PC-3 (cell line): Measurements from ENCODE around the gene MTRF1. TPM values are rescaled to one million over a fixed set of nuclear protein-coding genes. Genes with fewer than 3 reads are reported as not detected.

Experiments used
- ATAC-seq: fragments of 200-7000 bp; cut with Tn5 transposase; 2 replicates; pipeline ENCODE4 v1.9.1; 2020; ENCODE audit warnings: mild to moderate bottlenecking, moderate library complexity
- BruUV-seq: library from RNA; stranded (reverse); fragments of 400-500 nt; replicated peaks from 2 replicates; lab custom pipeline; 2021; lab: Mats Ljungman, UMichigan
- CTCF ChIA-PET: fragments of 300-600 bp; sonication (Branson Sonifier 250); formaldehyde crosslinking; loops from one replicate; lab custom pipeline; 2022; ENCODE audit warnings: antibody characterized with exemption; lab: Charles Lee
- POLR2A ChIA-PET: fragments of 300-600 bp; sonication (Branson Sonifier 250); formaldehyde crosslinking; loops from one replicate; lab custom pipeline; 2022; ENCODE audit warnings: antibody characterized with exemption; ENCODE audit not compliant: unreplicated experiment; lab: Charles Lee
- DNase-seq: peaks from one replicate; pipeline ENCODE4 v3.0.0-alpha.2; 2015
- H2AFZ ChIP-seq: fragments of 300-600 bp; sonication (generic); 2 replicates; pipeline ENCODE4 v1.6.0; 2016; ENCODE audit warnings: antibody characterized with exemption, low read length
- H3F3A ChIP-seq: fragments of 300-600 bp; sonication (generic); one replicate; pipeline ENCODE4 v1.6.0; 2017; ENCODE audit warnings: antibody characterized with exemption, low read length, control low read depth, mild to moderate bottlenecking; ENCODE audit not compliant: unreplicated experiment
- H3K27ac ChIP-seq: fragments of 300-600 bp; sonication (generic); 2 replicates; pipeline ENCODE4 v1.5.1; 2016; ENCODE audit warnings: mild to moderate bottlenecking, low read length
- H3K27me3 ChIP-seq: fragments of 300-600 bp; sonication (generic); 2 replicates; pipeline ENCODE4 v1.6.1; 2016; ENCODE audit warnings: low read length, mixed read lengths
- H3K36me3 ChIP-seq: fragments of 300-600 bp; sonication (generic); 2 replicates; pipeline ENCODE4 v1.6.1; 2016; ENCODE audit warnings: low read depth, mixed run types, low read length, mixed read lengths
- H3K4me1 ChIP-seq: fragments of 300-600 bp; sonication (generic); 2 replicates; pipeline ENCODE4 v1.5.1; 2016; ENCODE audit warnings: low read length; ENCODE audit not compliant: insufficient read depth
- H3K4me2 ChIP-seq: fragments of 300-600 bp; sonication (generic); 2 replicates; pipeline ENCODE4 v1.6.0; 2016; ENCODE audit warnings: low read length
- H3K4me3 ChIP-seq: fragments of 300-600 bp; sonication (generic); 2 replicates; pipeline ENCODE4 v1.5.1; 2016; ENCODE audit warnings: mild to moderate bottlenecking, low read length, mixed read lengths
- H3K79me2 ChIP-seq: fragments of 300-600 bp; sonication (generic); 2 replicates; pipeline ENCODE4 v1.6.1; 2017; ENCODE audit warnings: low read length, mixed read lengths
- H3K9ac ChIP-seq: fragments of 300-600 bp; sonication (generic); 2 replicates; pipeline ENCODE4 v1.6.0; 2016; ENCODE audit warnings: mild to moderate bottlenecking, low read length
- H3K9me2 ChIP-seq: fragments of 300-600 bp; sonication (generic); replicated peaks from 2 replicates; pipeline ENCODE4 v1.6.1; 2016; ENCODE audit warnings: mixed run types, low read length, mixed read lengths
- H3K9me3 ChIP-seq: fragments of 300-600 bp; sonication (generic); 2 replicates; pipeline ENCODE4 v1.6.1; 2016; ENCODE audit warnings: low read length, mixed read lengths
- H4K20me1 ChIP-seq: fragments of 300-600 bp; sonication (generic); 2 replicates; pipeline ENCODE4 v1.6.1; 2016; ENCODE audit warnings: low read length, mixed read lengths
- CTCF ChIP-seq: fragments of 300-600 bp; sonication (generic); conservative IDR thresholded peaks from 2 replicates; pipeline ENCODE4 v1.5.1; 2017; ENCODE audit warnings: antibody characterized with exemption, low read depth, mild to moderate bottlenecking, low read length
- EZH2 ChIP-seq: fragments of 300-600 bp; sonication (generic); IDR thresholded peaks from one replicate; pipeline ENCODE4 v1.6.1; 2017; ENCODE audit warnings: antibody characterized with exemption, mild to moderate bottlenecking, low read length; ENCODE audit not compliant: unreplicated experiment
- EZH2phosphoT487 ChIP-seq: fragments of 300-600 bp; sonication (generic); IDR thresholded peaks from 2 replicates; pipeline ENCODE4 v1.6.1; 2018; ENCODE audit warnings: mild to moderate bottlenecking, antibody characterized with exemption, low read length, borderline replicate concordance
- intact Hi-C: fragments of 100-400 bp; cut with micrococcal nuclease; formaldehyde crosslinking; loops from 2 replicates; pipeline ENCODE4 v1.9.0; 2023
- total RNA-seq: library from RNA; depleted of rRNA; stranded (reverse); fragments of >200 nt; gene quantifications from 2 replicates; pipeline ENCODE4 v1.2.3, GENCODE V29; 2014

MTRF1 gene
- total RNA-seq, 1 experiment from 2014 or later = 4.7 TPM

- Histone ChIP-seq H2AFZ (peak overlapping the region; percentile 37; the same call in 1 of the 2 replicates), H3K9ac (no peak overlapping the region), H3K9me3 (no peaks in the 10 kb centered on the region), H3K4me2 (peak overlapping the region; percentile 48), H4K20me1 (no peaks in the 10 kb centered on the region), H3K4me3 (no peak overlapping the region), H3K36me3 (no peaks in the 10 kb centered on the region; the same call in 1 of the 2 replicates), H3K4me1 (peaks cover 8% of the 10 kb centered on the region), H3K79me2 (no peaks in the 10 kb centered on the region), H3F3A (no peaks in the 10 kb centered on the region), H3K9me2 (no peaks in the 10 kb centered on the region), H3K27me3 (no peaks in the 10 kb centered on the region), H3K27ac (peak overlapping the region; percentile 33; the same call in 1 of the 2 replicates)
- CTCF ChIA-PET = no interaction called here
- TF ChIP-seq EZH2 (no peak), CTCF (no peak), EZH2phosphoT487 (no peak)
- ATAC-seq (peak; percentile 81), DNase-seq (peak; percentile 54)
- POLR2A ChIA-PET = no interaction called here
- intact Hi-C loops = no loop called here
- BruUV-seq = no TSS peak
Measured at GRCh38 chr13:41296879-41297646, 33.7 kb upstream of the MTRF1 start.

DNA sequence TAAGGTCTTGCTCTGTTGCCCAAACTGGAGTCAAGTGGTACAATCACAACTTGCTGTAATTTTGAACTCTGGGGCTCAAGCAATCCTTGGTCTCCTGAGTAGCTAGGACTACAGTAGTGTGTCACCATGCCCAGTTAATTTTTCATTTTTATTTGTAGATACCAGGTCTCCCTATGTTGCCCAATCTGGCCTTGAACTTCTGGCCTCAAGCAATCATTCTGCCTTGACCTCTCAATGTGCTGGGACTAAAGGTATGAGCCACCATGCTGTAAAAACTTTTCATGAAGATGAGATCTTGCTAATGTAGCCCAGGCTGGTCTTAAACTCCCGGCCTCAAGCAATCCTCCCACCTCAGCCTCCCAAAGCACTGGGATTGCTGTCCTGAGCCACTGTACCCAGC is 32.6 kb upstream of the MTRF1 start:
- intact Hi-C loops = no loop called here
- Histone ChIP-seq H3K9ac (no peak overlapping the region), H4K20me1 (no peaks in the 10 kb centered on the region), H3K4me3 (no peak overlapping the region), H3F3A (no peaks in the 10 kb centered on the region), H3K4me2 (no peak overlapping the region), H3K27me3 (no peaks in the 10 kb centered on the region), H3K9me2 (no peaks in the 10 kb centered on the region), H3K36me3 (no peaks in the 10 kb centered on the region; the same call in 1 of the 2 replicates), H3K27ac (no peak overlapping the region), H2AFZ (no peak overlapping the region), H3K4me1 (peaks cover 8% of the 10 kb centered on the region), H3K79me2 (no peaks in the 10 kb centered on the region), H3K9me3 (no peaks in the 10 kb centered on the region)
- no TSS peak for BruUV-seq
- ATAC-seq = no peak
- no peak for TF ChIP-seq CTCF
- no peak for TF ChIP-seq EZH2
- TF ChIP-seq EZH2phosphoT487 = no peak
- ChIA-PET CTCF (no interaction called here), POLR2A (interaction anchor here (0.6 to 0.7 kb wide), 2 partner anchors 11 to 37 kb away, joined by 3 to 5 read pairs; no protein-coding TSS in a partner anchor)
- DNase-seq = no peak

- H3K79me2 ChIP-seq = no peaks in the 10 kb centered on the region
- H2AFZ ChIP-seq = no peak overlapping the region
- no peaks in the 10 kb centered on the region for H3F3A ChIP-seq
- peaks cover 8% of the 10 kb centered on the region for H3K4me1 ChIP-seq
- no peak overlapping the region for H3K4me3 ChIP-seq
- H3K9me2 ChIP-seq = no peaks in the 10 kb centered on the region
- no peaks in the 10 kb centered on the region for H3K27me3 ChIP-seq
- no peak overlapping the region for H3K4me2 ChIP-seq
- H3K9me3 ChIP-seq = no peaks in the 10 kb centered on the region
- H4K20me1 ChIP-seq = no peaks in the 10 kb centered on the region
- ChIA-PET POLR2A (no interaction called here), CTCF (no interaction called here)
- H3K27ac ChIP-seq = no peak overlapping the region
- DNase-seq = no peak
- intact Hi-C loops = no loop called here
- TF ChIP-seq CTCF (no peak), EZH2phosphoT487 (no peak), EZH2 (no peak)
- H3K36me3 ChIP-seq = no peaks in the 10 kb centered on the region; the same call in 1 of the 2 replicates
- no peak for ATAC-seq
- no peak overlapping the region for H3K9ac ChIP-seq
- no TSS peak for BruUV-seq
Measured at GRCh38 chr13:41294914-41295313, 31.5 kb upstream of the MTRF1 start.
